Central memory CD4-positive, alpha-beta T cell (primary cell): ENCODE measurements around the gene SEC11A.
"Not testable (repeated sequence)": the region's sequence is repeated elsewhere in the genome, so short reads cannot be mapped to it uniquely, and the experiment has no call there.

ENCODE experiments used
- DNase-seq: peaks from one replicate; pipeline ENCODE4 v3.0.0; 2022
- total RNA-seq, 3 experiments: gene quantifications; one replicate each; lab custom pipeline; 2026; lab: John Stamatoyannopoulos, UW

Gene SEC11A
- total RNA-seq, result 41.1 to 76.3 (median 70.7) reads per million in 3 experiments

DNA sequence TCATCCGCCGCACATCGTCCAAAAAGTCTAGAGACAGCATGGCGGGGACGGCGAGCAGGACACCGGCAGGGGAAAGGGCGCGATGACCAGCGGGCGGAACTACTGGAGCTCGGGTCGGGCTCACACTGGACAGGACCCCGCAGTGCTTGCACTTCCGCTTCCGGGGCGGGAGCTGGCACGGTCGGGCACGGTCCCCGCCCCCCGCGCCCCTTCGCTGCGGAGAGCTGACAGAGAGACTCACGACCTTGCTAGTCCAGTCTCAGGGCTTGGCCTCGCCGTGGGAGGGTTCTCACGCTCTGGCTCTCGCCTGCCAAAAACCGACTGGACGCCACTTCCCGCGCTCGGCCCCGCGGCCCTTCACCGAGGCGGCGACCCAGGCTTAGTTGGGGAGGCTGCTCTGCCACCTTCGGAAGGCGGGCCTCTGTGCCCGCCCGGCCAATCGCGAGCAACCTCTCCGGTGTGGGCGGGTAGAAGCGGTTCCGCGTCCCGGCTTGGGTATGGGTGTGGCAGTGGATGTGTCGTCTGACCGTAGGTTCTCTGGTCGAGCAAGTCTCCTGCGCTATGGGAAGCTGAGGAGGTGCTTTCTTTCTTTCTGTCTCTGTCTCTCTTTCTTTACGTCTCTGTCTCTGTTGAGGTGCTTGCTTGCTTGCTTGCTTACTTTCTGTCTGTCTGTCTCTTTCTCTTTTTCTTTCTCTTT is at the start of gene SEC11A:
SEC11A (minus strand) TSS at position 104 of the 697 bp plus-strand sequence; CDS start at position 40, 64 bp downstream.
- peak; percentile 89 for DNase-seq

DNA sequence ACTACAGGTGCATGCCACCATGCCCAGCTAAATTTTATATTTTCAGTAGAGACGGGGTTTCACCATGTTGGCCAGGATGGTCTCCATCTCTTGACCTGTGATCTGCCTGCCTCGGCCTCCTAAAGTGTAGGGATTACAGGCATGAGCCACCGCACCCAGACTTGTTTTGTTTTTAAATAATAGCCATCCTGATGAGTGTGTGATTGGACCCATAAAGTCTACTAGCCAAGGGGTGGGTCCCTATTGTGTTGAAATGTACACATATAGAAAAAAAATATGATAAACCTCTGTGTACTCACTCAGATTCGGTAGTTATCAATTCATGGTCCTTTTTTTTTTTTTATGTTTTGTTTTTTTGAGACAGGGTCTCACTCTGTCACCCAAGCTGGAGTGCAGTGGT is 49.7 kb upstream of the SEC11A start:
- DNase-seq, result no peak

DNA sequence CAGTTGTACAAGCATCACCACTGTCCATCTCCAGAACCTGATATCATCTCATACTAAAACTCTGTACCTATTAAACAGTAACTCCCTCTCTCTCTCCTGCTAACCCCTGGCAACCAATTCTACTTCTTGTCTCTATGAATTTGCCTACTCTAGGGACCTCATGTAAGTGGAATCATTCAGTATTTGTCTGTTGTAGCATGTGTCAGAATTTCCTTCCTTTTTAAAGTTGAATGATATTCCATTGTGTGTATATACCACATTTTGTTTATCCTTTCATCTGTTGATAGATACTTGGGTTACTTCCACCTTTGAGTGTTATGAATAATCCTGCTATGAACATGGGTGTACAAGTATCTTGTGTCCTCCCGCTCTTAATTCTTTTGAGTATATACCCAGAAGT is 49.0 kb upstream of the SEC11A start:
- DNase-seq, result no peak

DNA sequence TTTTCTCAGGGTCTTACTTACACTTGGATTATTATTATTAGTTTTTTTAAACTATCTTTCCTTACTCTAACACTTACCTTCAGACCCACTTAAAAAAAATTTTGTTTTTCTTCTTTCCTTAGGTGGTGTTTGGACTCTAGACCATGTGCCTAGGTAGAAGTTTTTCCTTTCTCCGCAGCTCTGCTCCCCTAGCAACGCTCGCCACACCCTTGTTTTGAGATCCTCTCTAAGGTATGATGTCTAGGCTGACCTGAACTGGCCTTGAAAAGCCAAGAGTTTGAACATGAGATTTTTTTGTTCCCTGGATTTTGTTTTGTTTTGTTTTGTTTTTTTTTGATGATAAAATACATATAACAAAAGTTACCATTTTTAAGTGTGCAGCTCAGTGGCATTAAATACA is 48.6 kb upstream of the SEC11A start:
- no peak for DNase-seq

DNA sequence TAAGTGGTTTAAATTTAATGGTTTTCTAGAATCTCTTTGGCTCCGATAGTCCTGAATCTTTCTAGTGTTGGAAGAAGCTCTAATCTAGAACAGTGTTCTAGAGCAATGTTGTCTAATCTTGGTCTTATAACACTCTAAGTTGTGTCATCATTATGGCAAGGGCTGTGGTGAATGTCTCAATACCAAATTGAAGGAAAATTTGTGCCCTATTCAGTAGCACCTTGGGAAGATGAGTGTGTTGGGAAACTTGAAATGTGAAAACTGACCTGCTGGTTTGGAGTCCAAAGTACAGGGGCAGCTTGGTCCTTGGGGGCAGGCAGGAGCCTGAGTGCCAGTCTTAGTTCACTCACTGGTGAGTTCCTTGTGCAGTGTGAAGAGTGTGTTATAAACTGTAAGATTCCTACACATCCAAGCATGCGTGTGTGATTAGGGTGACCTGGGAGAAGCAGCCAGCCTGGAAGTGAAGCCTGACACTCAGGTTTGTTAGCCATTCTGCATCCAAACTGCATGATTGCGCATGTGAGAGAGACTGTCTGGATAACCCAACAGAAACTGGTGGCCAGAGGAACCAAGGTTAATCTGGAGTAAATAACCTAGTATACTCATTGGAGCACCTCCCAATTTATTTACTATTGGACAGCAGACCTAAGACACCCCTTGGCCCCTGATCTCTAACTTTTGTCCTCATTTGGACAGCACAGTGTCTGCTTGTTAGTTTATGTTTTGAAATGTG is 47.1 kb upstream of the SEC11A start:
- no peak for DNase-seq

- peak; percentile 19 for DNase-seq
These were observed 45.7 kb upstream of the SEC11A start for GRCh38 chr15:84761607-84762131.

DNA sequence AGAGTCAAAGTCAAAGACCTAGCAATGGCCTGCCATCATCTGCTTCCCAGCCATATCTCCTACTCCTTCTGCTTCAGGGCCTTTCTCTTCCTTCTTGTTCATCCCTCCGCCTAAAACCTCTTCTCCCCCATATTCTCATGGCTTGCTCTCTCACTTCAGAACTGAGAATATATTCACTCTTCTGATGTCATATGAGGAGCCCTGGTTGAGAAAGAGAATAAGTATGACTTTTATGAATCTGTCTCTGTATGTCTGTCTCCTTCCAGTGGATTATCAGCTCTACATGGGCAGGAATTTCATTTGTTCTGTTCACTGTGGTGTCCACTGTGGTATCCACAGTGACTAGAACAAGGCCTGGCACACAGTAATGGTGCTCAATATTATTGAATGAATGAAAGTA is 44.3 kb upstream of the SEC11A start:
- DNase-seq, result no peak

GRCh38 chr15:84759018-84759417 is 43.1 kb upstream of the SEC11A start:
- DNase-seq, result no peak

DNA sequence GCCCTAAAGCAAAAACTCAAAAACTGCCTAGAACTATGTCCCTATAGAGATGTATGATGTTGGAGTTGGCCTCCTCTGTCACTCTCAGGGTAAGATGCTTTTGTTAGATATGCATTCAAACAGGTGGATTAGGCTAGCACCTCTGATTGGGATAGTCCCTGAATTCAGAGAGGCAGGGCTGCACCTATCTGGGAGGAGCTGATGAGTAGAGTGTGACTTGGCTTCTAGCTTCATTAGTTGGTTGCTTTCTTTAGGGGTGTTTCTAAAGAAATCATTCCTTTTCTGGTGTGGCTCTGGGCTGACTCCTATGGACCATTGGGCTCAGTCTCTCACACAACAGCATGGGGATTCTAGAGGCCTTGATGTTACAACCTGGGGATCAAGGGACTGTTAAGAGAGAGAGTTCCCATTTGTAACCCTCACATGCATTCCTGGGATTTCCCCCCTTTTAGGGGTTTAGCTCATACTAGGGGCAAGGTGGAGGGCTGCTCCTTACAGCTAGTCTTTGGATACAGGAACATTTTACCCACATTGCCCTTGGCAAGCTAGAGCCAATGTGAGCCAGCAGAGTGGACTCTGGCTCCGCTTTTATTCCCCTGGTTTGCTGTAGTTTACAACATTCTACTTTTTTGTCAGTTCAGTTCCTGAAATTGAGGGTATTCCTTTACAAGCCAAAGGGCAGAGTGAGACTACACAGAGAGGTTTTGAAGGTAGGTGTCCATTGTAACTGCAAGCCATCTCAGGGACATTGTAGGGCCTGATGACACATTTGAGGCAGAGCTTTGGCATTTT is 40.0 kb upstream of the SEC11A start:
- DNase-seq, result no peak

GRCh38 chr15:84754889-84755288 is 39.0 kb upstream of the SEC11A start:
- DNase-seq, result not testable (repeated sequence)

- DNase-seq, result no peak
These were observed 36.8 kb upstream of the SEC11A start for GRCh38 chr15:84752700-84753099.

DNA sequence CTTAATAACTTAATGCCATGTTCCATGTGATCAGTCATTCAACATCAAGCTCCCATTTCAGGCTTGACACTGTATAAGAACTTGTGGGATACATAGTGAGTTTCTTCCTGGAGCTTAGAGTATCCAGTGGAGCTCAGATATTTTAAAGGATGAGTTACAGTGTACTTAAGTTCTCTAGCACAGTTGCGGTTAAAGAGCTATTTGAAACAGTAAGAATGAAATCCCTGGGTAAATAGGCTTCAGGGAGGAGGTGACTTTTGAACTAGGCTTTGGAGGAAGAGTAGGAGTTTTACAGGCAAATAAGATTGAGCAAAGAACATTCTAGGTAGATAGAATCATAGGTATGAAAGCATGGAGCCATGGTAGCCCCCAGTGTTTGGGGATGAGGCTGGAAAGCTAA is 36.3 kb upstream of the SEC11A start:
- DNase-seq, result no peak

DNA sequence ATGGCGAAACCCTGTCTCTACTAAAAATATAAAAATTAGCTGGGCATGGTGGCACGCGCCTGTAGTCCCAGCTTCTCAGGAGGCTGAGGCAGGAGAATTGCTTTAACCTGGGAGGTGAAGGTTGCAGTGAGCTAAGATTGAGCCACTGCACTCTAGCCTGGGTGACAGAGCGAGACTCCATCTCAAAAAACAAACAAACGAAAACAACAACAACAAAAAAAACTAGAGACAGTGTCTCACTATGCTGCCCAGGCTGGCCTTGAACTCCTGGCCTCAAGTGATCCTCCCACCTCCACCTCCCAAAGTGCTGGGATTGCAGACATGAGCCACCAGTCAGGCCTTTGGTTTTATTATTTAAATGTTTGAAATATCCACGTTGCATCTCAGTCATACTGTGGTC is 35.8 kb upstream of the SEC11A start:
- DNase-seq, result not testable (repeated sequence)

DNA sequence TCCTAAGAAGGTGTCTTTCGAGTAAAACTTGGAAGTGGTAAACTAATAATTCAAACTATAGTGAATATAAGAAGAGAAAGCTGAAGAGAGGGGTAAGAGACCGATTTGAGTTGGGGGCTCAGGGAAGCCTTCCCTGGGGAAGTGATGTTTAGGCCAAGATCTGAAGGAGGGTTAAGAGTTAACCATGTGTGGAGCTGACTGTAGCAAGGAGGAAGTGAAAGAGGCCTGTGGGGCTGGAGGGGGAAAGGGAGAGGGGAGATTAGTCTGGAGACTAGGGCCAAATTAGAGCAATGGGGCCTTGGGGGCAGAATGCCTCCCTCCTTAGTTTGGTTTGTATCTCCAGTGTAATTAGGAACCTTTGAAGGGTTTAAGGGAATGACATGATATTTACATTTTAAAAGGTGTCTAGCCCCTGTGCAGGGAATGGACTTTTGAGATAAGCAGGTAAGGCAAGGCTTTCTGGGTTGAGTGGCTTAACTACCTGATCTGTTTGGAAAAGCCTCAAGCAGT is 34.7 kb upstream of the SEC11A start:
- no peak for DNase-seq

DNA sequence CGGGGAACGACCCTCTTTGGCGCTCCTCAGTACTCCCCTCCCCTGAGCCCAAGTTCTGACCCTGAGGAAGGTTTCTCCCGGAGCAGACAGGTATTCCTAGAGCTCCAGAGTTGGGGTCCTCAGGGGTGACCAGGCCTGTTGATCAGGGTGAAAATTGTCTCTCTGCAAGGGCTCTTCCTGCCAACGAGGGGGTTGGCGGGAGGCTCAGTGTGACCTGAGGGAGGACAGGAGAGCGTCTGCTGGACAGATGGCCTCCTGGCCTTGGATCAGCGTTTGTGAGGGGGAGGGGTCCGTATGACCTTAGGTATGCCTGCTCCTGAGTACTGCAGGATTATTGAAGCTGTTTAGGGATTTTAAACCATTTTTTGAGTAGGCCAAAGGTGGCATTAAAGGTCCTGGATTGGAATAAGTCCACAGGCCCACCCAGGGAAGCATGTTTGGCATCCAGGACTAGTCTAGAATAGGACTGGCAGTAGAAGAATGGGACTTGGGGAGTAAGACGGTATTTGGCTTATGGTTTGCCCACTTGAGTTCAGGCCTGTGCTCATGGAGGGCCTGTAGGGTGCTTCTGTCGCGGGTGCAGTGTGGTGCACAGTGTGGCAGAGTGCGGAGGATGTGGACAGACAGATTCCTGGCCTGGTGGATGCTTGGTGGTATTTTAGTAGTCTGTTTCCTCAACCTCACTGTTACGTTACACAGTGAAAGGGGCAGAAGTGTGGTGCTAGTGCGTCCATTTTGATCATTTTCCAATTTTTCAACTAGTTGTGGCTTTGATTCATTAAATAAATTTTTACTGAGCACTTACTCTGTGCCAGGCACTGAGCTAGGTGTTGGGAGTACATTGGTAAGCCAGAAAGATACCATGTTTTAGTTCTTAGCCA is 33.4 kb upstream of the SEC11A start:
- DNase-seq, result peak; percentile 46

DNA sequence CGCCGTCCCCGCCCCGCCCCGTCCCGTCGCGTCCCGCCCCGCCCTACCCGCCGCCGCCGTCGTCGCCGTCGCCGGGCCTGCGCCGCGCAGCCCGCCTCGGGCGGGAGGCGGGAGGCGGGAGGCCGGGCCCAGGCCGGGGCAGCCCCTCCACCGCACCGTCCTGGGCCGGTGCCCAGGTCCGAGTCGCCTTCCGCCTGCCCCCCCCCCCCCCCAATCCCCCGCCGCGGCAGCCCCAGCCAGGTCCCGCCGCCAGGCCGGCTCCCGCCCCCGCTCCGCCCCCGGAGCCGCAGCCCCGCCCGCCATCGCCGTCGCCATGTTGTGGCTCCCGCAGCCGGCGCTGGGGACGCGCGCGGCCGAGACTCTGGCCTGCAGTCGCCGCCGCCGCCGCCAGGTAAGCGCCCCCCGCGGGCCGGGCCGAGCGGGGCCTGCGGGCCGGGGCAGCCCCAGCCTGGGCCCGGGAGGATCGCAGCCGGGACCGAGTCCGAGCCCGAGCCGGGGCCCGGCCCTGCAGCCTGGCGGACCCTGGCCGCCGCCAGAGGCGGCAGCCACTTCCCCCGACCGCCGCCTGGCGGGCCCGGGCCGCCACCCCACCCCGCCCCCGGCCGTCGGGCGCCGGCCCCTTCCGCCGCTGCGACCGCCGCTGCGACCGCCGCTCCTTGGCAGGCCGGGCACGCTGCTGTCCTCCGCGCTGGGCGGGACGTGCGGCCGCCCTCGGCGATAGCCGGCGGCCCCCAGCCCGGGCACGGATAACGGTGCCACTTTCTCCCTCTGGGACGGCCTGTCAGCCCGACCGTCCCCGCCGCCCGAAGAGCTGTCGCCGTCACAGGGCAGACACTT is 32.6 kb upstream of the SEC11A start, which contains the start of gene ZNF592:
ZNF592 (plus strand) TSS at position 319 of the 837 bp plus-strand sequence. CDS start 34,084 bp downstream, outside the sequence.
- peak; percentile 76 for DNase-seq

DNA sequence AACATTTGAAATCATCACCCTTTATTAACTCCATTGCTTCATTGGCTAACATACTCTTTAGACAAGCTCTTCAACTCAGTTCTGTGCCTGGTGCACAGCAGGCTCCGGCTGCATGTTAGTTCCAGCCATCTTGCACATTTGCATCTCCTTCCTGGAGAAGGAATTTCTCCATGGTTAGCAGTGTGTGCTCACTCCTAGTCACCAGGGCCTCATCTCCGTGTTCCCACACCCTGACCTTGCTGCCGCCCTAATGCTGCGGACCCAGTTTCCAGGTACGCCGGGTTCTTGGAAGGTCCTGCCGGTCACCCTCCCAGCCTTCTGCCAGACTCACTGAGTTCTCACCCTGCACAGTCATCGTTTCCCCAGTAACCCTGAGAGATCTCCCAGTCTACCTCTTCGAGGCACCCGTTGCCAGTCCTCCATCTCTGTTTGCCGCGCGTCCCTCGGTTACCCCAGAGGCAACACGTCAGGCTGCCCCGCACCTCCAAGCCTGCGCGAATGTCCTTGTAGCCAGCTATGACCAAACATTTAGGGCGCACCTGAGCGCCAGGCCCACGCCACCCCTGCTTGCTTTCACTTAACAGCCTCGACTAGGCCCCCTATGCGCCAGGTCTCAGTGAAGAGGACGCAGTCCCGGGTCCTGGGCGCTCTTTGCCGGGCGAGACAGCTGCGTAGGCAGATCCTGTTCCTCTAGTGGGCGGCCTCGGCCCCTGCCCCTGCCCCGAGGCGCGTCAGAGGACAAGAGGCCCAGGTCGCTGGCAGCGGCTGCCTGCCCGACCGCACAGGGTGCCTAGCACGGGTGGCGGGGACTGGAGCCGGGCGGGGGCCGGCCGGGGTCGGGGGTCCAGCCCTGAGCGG is 31.7 kb upstream of the SEC11A start:
- DNase-seq, result peak; percentile 78

DNA sequence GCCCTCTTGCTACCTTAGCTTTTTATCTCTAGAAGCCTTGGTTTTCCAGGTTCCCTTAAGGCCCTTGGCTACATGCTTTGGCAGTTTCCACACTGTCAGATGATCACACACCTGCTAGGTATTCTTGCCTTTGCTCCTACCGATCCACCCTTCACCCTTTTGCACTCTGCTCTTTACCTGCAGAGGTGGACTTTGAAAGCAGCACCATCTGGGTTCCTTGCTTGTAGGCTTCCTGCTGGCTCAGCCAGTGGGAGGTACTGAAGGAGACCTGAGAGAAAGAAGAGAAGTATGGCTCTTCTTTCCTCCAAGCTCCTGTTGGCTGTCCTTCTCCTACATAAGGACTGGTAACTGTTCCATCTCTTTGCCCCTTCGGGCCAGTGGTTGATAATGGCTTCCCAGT is 25.2 kb upstream of the SEC11A start:
- no peak for DNase-seq

GRCh38 chr15:84740691-84741090 is 24.8 kb upstream of the SEC11A start:
- DNase-seq, result no peak

DNA sequence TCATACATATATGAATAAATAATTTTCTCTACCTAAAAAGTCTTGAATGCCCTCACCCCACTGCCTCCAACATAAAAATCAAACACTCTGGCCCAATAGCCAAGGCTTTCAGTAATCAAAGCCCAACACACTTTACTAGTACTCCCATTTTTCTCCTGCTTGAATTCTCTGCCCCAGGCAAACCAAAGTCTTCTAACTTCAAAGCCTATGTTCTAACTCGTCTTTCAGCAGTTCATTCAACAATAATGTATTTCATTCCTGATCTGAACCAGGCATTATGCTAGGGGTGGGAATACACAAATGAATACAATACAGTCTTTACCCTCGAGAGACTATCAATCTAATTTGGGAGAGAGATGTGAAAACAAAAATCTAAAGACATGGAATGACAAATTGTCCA is 21.1 kb upstream of the SEC11A start:
- no peak for DNase-seq
